NCI-H1092 treated with DMSO at 0.1 percent for 48 hours (cell line): ENCODE measurements around the gene STC2.
A peak's percentile ranks its signal among the peaks of the same experiment; 100 is the strongest.
"Not testable (repeated sequence)": the region's sequence is repeated elsewhere in the genome, so short reads cannot be mapped to it uniquely, and the experiment has no call there.

ENCODE experiments used
- DNase-seq: peaks from one replicate; lab custom pipeline; 2025; lab: John Stamatoyannopoulos, UW

Gene STC2

GRCh38 chr5:173296737-173297676 lies 31.2 kb downstream of the STC2 start:
- no peak for DNase-seq

- no peak for DNase-seq
Measured at GRCh38 chr5:173295796-173296195, 32.4 kb downstream of the STC2 start.

DNA sequence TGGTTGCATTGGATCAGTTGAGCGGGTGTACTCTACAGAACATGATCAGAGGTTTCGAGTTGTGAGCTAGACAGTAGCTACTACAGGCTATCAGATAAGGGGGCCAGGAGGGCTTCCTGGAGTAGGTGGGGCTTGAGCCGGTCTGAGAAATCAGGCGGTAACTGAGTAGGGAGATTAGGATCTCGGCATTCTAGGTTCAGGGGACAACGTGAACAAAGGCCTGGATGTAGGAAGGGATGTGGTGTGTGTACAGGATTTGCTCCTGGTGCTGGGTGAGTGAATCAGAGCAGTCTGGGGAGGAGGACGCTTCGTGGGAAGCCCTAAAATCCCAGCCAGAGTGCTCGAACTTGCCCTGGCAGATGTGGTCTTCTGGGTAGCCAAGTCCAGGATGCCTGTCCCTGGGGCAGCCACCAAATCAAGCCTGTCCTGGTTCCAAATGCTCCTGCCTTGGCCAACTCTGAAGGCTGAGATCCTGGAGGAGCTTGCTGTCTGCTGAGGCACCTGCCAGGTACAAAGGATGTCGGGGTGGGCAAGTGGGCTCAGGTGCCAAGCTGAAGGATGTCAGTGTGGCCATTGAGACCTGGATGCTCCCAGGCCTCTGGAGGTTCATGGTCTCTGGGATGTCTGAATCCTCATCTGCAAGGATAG lies 33.4 kb downstream of the STC2 start:
- DNase-seq, result no peak

DNA sequence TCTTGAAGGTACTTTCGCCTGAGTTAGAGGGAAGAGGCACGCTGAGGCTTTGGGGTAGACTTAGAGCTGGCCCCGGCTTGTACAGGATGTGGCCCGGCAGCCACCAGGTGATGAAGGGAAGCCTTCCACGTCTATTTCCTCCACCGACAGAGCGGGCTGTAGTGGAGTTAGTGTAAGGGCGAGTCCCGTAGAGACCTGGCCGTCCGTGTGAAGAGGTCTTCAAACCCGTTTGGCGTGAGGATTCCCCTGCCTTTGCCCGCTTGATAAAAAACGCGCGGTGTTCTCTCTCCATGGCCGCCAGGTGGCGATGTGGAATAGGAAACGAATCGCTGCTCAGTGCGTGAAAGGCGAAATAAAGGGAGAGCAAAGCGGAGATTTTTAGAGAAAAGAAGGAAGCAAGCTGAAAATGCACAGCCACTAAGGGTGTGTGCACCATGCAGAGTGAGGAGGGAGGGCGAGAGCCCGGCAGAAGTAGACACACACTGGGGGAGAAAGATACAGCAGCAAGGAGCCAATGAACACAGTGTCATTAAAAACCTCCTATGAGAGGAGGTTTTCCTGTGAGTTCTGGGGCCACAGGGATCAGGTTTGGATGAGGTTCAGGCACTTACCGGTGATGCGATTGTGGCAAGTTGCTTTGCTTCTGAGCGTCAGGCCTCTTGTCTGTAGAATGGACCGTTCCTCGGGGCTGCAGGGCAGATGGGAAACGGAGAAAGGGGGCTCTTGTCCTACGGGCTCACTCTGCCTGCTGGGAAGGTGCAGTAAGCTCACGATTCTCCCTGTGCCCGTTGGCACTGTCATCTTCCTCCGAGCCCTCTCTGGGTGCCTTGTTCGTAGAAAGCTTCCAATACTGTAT lies 34.2 kb downstream of the STC2 start:
- DNase-seq, result peak; percentile 39

GRCh38 chr5:173291722-173292658 lies 36.2 kb downstream of the STC2 start:
- no peak for DNase-seq

- DNase-seq, result no peak
Measured at GRCh38 chr5:173290477-173291131, 37.6 kb downstream of the STC2 start.

DNA sequence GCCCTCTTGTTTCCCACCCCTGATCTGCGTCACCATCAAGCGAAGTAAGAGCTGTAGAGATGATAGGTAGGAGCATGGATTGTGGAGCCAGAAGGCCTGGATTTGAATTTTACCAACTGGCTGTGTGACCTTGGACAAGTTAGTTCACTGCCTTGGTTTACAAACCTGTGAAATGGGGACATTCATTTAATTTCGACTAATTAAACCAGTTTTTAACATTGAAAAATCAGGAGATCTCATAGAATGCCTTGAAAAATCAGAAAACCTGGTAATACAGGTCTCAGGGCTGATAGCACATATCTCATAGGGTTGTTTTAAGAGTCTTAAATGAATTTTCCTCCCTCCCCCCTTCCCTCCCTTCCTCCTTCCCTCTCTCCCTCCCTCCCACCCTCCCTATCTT lies 38.8 kb downstream of the STC2 start:
- DNase-seq, result no peak

- DNase-seq, result no peak
Measured at GRCh38 chr5:173288632-173289031, 39.6 kb downstream of the STC2 start.

- no peak for DNase-seq
Measured at GRCh38 chr5:173287086-173287485, 41.1 kb downstream of the STC2 start.

- not testable (repeated sequence) for DNase-seq
Measured at GRCh38 chr5:173284343-173284958, 43.8 kb downstream of the STC2 start.

GRCh38 chr5:173283318-173284288 lies 44.6 kb downstream of the STC2 start:
- peak; percentile 58 for DNase-seq

- no peak for DNase-seq
Measured at GRCh38 chr5:173282916-173283315, 45.3 kb downstream of the STC2 start.

GRCh38 chr5:173281910-173282309 lies 46.3 kb downstream of the STC2 start:
- DNase-seq, result no peak

DNA sequence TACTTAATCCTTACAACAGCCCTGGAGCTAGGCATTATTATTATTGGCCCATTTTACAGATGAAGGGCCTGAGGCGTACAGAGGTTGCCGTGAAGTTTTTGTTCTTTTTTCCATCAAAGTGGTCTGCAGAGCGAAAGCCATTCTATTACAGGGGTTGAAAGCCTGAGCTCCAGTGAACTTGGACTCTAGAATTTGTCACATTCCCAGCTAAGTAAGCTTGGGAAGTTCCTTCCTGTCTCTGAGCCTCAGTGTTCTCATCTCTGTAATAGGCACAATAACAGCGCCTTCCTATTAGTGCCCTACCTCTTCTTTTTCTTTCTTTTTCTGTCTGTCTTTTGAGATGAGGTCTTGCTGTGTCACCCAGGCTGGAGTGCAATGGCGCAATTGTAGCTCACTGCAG lies 49.0 kb downstream of the STC2 start:
- DNase-seq, result no peak

DNA sequence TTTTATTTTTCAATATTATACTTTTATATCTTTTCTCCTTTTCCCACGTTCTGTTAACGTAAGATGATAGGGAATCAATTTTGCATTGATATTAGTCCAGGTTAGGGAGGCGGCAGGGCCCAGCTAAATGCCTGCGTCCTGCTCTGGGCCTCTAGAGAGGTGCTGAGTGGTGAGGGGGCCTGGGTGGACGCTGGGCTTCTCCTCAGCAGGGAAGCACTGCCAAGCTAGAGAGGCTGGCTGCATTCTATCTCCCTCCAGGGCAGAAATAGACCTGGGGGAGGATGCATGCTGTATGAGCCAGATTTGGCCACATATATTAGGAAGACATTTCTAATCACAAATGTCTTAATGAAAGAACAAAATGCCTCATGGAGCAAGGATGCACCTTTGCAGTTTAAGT lies 49.6 kb downstream of the STC2 start:
- no peak for DNase-seq

DNA sequence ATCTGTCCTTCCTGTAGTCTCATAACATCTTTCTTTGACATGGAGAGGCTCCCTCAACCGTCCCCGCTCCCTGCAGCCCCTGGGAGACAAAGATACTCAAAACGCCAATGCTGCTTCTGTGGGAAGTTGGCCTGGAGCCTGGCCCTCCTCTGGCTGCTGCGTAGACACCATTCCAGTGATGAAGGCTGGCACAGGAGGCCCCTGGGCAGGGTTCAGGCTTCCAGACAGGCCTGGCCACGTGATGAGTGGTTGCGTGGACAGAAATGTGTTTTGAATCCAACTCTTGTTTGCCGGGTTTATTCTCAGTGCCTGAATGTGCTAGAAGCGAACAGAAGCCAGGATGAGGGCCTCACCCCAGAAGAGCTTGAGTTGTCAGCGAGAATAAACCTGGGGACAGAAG lies 50.0 kb downstream of the STC2 start:
- DNase-seq, result no peak

GRCh38 chr5:173274771-173275170 lies 53.4 kb downstream of the STC2 start:
- DNase-seq, result no peak

- no peak for DNase-seq
Measured at GRCh38 chr5:173271419-173271818, 56.8 kb downstream of the STC2 start.
